GM12878 (cell line): Measurements from ENCODE around the gene PPP2R1A. TPM values are rescaled to one million over a fixed set of nuclear protein-coding genes. Genes with fewer than 3 reads are reported as not detected.

Experiments used
- ATAC-seq: fragments of 200-7000 bp; cut with Tn5 transposase; 3 replicates; pipeline ENCODE4 v1.9.1; 2020; ENCODE audit warnings: mild to moderate bottlenecking, moderate library complexity
- BruUV-seq: library from RNA; stranded (reverse); fragments of 400-500 nt; replicated peaks from 2 replicates; lab custom pipeline; 2021; lab: Mats Ljungman, UMichigan
- CTCF ChIA-PET: fragments of 300-600 bp; sonication (Branson Sonifier 250); formaldehyde crosslinking; extraction: SDS; loops from one replicate; lab custom pipeline; 2021; ENCODE audit warnings: inconsistent platforms; lab: Yijun Ruan, JAX
- POLR2A ChIA-PET: fragments of 350-600 bp; formaldehyde crosslinking; extraction: SDS; loops from one replicate; lab custom pipeline; 2021; ENCODE audit warnings: inconsistent platforms; lab: Charles Lee
- RAD21 ChIA-PET: fragments of 300-600 bp; sonication (Branson Sonifier 250); formaldehyde crosslinking; loops from one replicate; lab custom pipeline; 2023; ENCODE audit warnings: antibody characterized with exemption; ENCODE audit not compliant: unreplicated experiment; lab: Charles Lee
- SMC1A ChIA-PET: fragments of 300-600 bp; sonication (Branson Sonifier 250); formaldehyde crosslinking; loops from one replicate; lab custom pipeline; 2023; ENCODE audit not compliant: unreplicated experiment, uncharacterized antibody; lab: Charles Lee
- DNase-seq: peaks from one replicate; pipeline ENCODE4 v3.0.0-alpha.2; 2011; ENCODE audit warnings: low read depth, low spot score
- FAIRE-seq: peaks from 3 replicates; lab custom pipeline; 2011; peaks lifted over from hg19 to GRCh38; lab: Jason Lieb, UNC
- H2AFZ ChIP-seq: 2 replicates; pipeline ENCODE4 v1.6.0; 2011; ENCODE audit warnings: low read depth, low read length, control low read depth; ENCODE audit not compliant: control insufficient read depth
- H3K27ac ChIP-seq: 2 replicates; pipeline ENCODE4 v1.5.1; 2011; ENCODE audit warnings: control low read depth; ENCODE audit not compliant: control insufficient read depth, insufficient read depth
- H3K27me3 ChIP-seq, 2 experiments: replicated peaks in 1 of 2; 2 replicates each; pipeline versions ENCODE4 v1.6.0 to v1.6.1; 2011; ENCODE audit warnings: low read length in 1 of 2; ENCODE audit not compliant: control insufficient read depth in 2 of 2, insufficient read depth in 2 of 2
- H3K36me3 ChIP-seq, 2 experiments: 2 replicates each; pipeline ENCODE4 v1.5.1; 2011; ENCODE audit warnings: low read length in 1 of 2; ENCODE audit not compliant: control insufficient read depth in 2 of 2, insufficient read depth in 2 of 2
- H3K4me1 ChIP-seq: 2 replicates; pipeline ENCODE4 v1.6.1; 2011; ENCODE audit warnings: mild to moderate bottlenecking, low read length, moderate library complexity, mixed read lengths; ENCODE audit not compliant: control insufficient read depth, insufficient read depth
- H3K4me2 ChIP-seq: 2 replicates; pipeline ENCODE4 v1.6.0; 2011; ENCODE audit warnings: control low read depth; ENCODE audit not compliant: control insufficient read depth, insufficient read depth
- H3K4me3 ChIP-seq: fragments of 200-600 bp; sonication (generic); 2 replicates; pipeline ENCODE4 v1.5.1; 2016
- H3K79me2 ChIP-seq: 2 replicates; pipeline ENCODE4 v1.6.0; 2011; ENCODE audit warnings: low read length; ENCODE audit not compliant: control insufficient read depth, insufficient read depth
- H3K9ac ChIP-seq: 2 replicates; pipeline ENCODE4 v1.8.0; 2011; ENCODE audit warnings: low read length, control low read depth, mixed read lengths; ENCODE audit not compliant: control insufficient read depth, insufficient read depth
- H3K9me3 ChIP-seq: replicated peaks from 3 replicates; pipeline ENCODE4 v1.5.1; 2011; ENCODE audit warnings: mild to moderate bottlenecking, low read length; ENCODE audit not compliant: control insufficient read depth, insufficient read depth
- H4K20me1 ChIP-seq: 2 replicates; pipeline ENCODE4 v1.6.0; 2011; ENCODE audit not compliant: control insufficient read depth, insufficient read depth
- BHLHE40 ChIP-seq, 2 experiments: fragments of 450-650 bp in 1 of 2; IDR thresholded peaks; 2 replicates each; pipeline ENCODE4 v1.6.1; 2011 to 2017; ENCODE audit warnings: low read depth in 2 of 2, borderline replicate concordance in 1 of 2, improper control_type of control experiment in 1 of 2, low read length in 1 of 2, mild to moderate bottlenecking in 1 of 2
- BMI1 ChIP-seq: fragments of 450-650 bp; IDR thresholded peaks from 2 replicates; pipeline ENCODE4 v1.6.1; 2016; ENCODE audit warnings: mild to moderate bottlenecking, moderate library complexity, borderline replicate concordance
- CREB1 ChIP-seq: IDR thresholded peaks from 2 replicates; pipeline ENCODE4 v1.6.1; 2012; ENCODE audit warnings: low read depth, mild to moderate bottlenecking, inconsistent platforms
- EED ChIP-seq: sonication (generic); IDR thresholded peaks from 2 replicates; pipeline ENCODE4 v1.6.1; 2016; ENCODE audit warnings: antibody characterized with exemption, low read depth
- EGR1 ChIP-seq, 2 experiments: IDR thresholded peaks; 1 replicate in 1 of 2; 2 replicates in 1 of 2; pipeline ENCODE4 v1.6.1; 2011 to 2012; ENCODE audit warnings: low read depth in 2 of 2, low read length in 2 of 2, borderline replicate concordance in 1 of 2, mild to moderate bottlenecking in 1 of 2, moderate library complexity in 1 of 2
- HDAC2 ChIP-seq: fragments of 200-600 bp; sonication (generic); IDR thresholded peaks from 2 replicates; pipeline ENCODE4 v1.6.1; 2017
- JUNB ChIP-seq: IDR thresholded peaks from 2 replicates; pipeline ENCODE4 v1.6.1; 2016; ENCODE audit warnings: antibody characterized with exemption, mild to moderate bottlenecking
- KAT2A ChIP-seq: conservative IDR thresholded peaks from 2 replicates; pipeline ENCODE4 v1.6.1; 2011; ENCODE audit warnings: low read depth, low read length; ENCODE audit not compliant: control insufficient read depth
- NR2F1 ChIP-seq: fragments of 450-650 bp; conservative IDR thresholded peaks from 2 replicates; pipeline ENCODE4 v1.6.1; 2017; ENCODE audit warnings: mild to moderate bottlenecking
- RCOR1 ChIP-seq: conservative IDR thresholded peaks from 2 replicates; pipeline ENCODE4 v1.6.1; 2012; ENCODE audit warnings: low read depth, low read length, improper control_type of control experiment
- SMC3 ChIP-seq: IDR thresholded peaks from 2 replicates; pipeline ENCODE4 v1.6.1; 2011; ENCODE audit warnings: low read length, improper control_type of control experiment, borderline replicate concordance
- TAF1 ChIP-seq: IDR thresholded peaks from 2 replicates; pipeline ENCODE4 v1.6.1; 2011; ENCODE audit warnings: mild to moderate bottlenecking, low read depth, low read length, borderline replicate concordance
- ZNF207 ChIP-seq: fragments of 450-650 bp; IDR thresholded peaks from 2 replicates; pipeline ENCODE4 v1.6.1; 2014; ENCODE audit warnings: antibody characterized with exemption, mild to moderate bottlenecking, borderline replicate concordance
- ZNF622 ChIP-seq: fragments of 450-650 bp; IDR thresholded peaks from 2 replicates; pipeline ENCODE4 v1.6.1; 2017; ENCODE audit warnings: mild to moderate bottlenecking, inconsistent platforms
- WGBS: methylation state at CpG from one replicate; pipeline ENCODE4 v1.1.6; 2016; ENCODE audit warnings: low lambda C conversion rate; ENCODE audit not compliant: insufficient replicate concordance, insufficient coverage; ENCODE audit errors: missing lambda C conversion rate; 5-methylcytosine and 5-hydroxymethylcytosine counted together
- in situ Hi-C: fragments of 300-500 bp; cut with MboI; formaldehyde crosslinking; loops from 9 replicates; pipeline ENCODE4 v1.14.3; 2018; ENCODE audit warnings: mixed read lengths
- intact Hi-C: fragments of 100-400 bp; cut with micrococcal nuclease; formaldehyde crosslinking; loops from one replicate; pipeline ENCODE4 v1.14.2; 2022; ENCODE audit not compliant: unreplicated experiment
- polyA plus RNA-seq, 11 experiments: library from polyadenylated mRNA; depleted of rRNA in 4 of 11; unstranded in 6 of 11; stranded (reverse) in 5 of 11; fragments of >200 nt; fragmentation: Nextera tagmentation in 4 of 11; fragmentation: Illumina TruSeq in 1 of 11; extraction: Ambion mirVana in 4 of 11; extraction: Trizol in 1 of 11; gene quantifications; 1 replicate in 1 of 11; 2 replicates in 10 of 11; pipeline versions ENCODE4 v1.2.1 to v1.2.3, GENCODE V29; 2011 to 2016; ENCODE audit warnings: inconsistent platforms in 2 of 11, missing spikeins in 2 of 11, low read depth in 1 of 11
- total RNA-seq, 4 experiments: library from RNA; depleted of rRNA in 3 of 4; stranded (reverse); fragments of >200 nt in 3 of 4; fragmentation: Illumina TruSeq in 1 of 4; extraction: Trizol in 1 of 4; gene quantifications; 2 replicates each; pipeline versions ENCODE4 v1.2.1 to v1.2.3, GENCODE V29; 2013 to 2021
- TF ChIP-seq, protein P1 (sequence below): fragments of 450-650 bp; IDR thresholded peaks from 2 replicates; pipeline ENCODE4 v1.6.1; 2017; ENCODE audit warnings: mild to moderate bottlenecking
- TF ChIP-seq, protein P2 (sequence below): IDR thresholded peaks from 2 replicates; pipeline ENCODE4 v1.6.1; 2012; ENCODE audit warnings: improper control_type of control experiment, low read depth, low read length; ENCODE audit not compliant: insufficient replicate concordance

Gene PPP2R1A
- total and polyA plus RNA-seq, 10 of the 15 experiments (the other 5 are each of a cell fraction or from before 2014, with no cell fraction given) = 16.0 to 359 (median 140) TPM

DNA sequence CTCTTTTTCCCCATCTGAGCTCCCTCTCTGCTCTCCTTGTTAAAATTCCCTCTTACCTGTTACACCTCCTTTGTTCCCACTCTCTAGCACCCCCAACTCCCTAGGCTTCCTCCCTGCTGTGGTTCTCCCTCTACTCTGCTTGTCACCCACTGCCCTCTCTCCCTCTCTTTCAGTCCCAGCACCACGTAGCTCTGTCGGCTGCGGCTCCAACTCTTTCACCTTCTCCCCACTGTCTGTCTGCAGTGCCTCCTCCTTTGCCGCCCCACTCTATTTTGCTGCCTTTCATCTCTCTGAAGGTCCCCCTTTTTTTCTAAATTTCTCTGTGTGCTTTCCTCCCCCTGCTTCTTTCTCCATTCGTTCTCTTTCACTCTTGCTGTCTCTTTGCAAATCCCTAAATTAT, 19.5 kb upstream of the PPP2R1A start:
- Histone ChIP-seq H3K36me3 (no peaks in the 10 kb centered on the region; a peak in 1 of 4 replicates), H3K79me2 (peaks cover 3% of the 10 kb centered on the region; the same call in 1 of the 2 replicates), H3K9me3 (peaks cover 17% of the 10 kb centered on the region; the same call in 2 of the 3 replicates), H4K20me1 (no peaks in the 10 kb centered on the region), H3K4me2 (peak overlapping the region; percentile 93), H3K27me3 (no peaks in the 10 kb centered on the region), H3K9ac (peak overlapping the region; percentile 81; the same call in 1 of the 2 replicates), H2AFZ (peak overlapping the region; percentile 88), H3K4me3 (peak overlapping the region; percentile 92), H3K4me1 (peaks cover 4% of the 10 kb centered on the region), H3K27ac (no peak overlapping the region)
- SMC1A ChIA-PET = no interaction called here
- in situ Hi-C loops (no loop called here), intact Hi-C loops (no loop called here)
- POLR2A ChIA-PET = interaction anchor here (0.6 to 1.2 kb wide), 2 partner anchors 19 to 126 kb away, joined by 3 to 5 read pairs; no protein-coding TSS in a partner anchor
- FAIRE-seq (no peak), ATAC-seq (no peak), DNase-seq (no peak)
- TF ChIP-seq EGR1 (IDR thresholded peaks at IDR 0.05; ENCODE audit: borderline replicate concordance in 1 of 2, low read depth in 2 of 2, low read length in 2 of 2) (no peak), JUNB (no peak), CREB1 (no peak), BHLHE40 (IDR thresholded peaks at IDR 0.05; ENCODE audit: borderline replicate concordance in 1 of 2, low read depth in 2 of 2, low read length in 1 of 2) (no peak), KAT2A (no peak), BMI1 (no peak), ZNF207 (no peak), NR2F1 (no peak), TAF1 (no peak), RCOR1 (no peak), EED (no peak), SMC3 (no peak), HDAC2 (no peak), ZNF622 (no peak)
- TF ChIP-seq, protein P1, sequence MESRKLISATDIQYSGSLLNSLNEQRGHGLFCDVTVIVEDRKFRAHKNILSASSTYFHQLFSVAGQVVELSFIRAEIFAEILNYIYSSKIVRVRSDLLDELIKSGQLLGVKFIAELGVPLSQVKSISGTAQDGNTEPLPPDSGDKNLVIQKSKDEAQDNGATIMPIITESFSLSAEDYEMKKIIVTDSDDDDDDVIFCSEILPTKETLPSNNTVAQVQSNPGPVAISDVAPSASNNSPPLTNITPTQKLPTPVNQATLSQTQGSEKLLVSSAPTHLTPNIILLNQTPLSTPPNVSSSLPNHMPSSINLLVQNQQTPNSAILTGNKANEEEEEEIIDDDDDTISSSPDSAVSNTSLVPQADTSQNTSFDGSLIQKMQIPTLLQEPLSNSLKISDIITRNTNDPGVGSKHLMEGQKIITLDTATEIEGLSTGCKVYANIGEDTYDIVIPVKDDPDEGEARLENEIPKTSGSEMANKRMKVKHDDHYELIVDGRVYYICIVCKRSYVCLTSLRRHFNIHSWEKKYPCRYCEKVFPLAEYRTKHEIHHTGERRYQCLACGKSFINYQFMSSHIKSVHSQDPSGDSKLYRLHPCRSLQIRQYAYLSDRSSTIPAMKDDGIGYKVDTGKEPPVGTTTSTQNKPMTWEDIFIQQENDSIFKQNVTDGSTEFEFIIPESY = no peak
- TF ChIP-seq, protein P2, sequence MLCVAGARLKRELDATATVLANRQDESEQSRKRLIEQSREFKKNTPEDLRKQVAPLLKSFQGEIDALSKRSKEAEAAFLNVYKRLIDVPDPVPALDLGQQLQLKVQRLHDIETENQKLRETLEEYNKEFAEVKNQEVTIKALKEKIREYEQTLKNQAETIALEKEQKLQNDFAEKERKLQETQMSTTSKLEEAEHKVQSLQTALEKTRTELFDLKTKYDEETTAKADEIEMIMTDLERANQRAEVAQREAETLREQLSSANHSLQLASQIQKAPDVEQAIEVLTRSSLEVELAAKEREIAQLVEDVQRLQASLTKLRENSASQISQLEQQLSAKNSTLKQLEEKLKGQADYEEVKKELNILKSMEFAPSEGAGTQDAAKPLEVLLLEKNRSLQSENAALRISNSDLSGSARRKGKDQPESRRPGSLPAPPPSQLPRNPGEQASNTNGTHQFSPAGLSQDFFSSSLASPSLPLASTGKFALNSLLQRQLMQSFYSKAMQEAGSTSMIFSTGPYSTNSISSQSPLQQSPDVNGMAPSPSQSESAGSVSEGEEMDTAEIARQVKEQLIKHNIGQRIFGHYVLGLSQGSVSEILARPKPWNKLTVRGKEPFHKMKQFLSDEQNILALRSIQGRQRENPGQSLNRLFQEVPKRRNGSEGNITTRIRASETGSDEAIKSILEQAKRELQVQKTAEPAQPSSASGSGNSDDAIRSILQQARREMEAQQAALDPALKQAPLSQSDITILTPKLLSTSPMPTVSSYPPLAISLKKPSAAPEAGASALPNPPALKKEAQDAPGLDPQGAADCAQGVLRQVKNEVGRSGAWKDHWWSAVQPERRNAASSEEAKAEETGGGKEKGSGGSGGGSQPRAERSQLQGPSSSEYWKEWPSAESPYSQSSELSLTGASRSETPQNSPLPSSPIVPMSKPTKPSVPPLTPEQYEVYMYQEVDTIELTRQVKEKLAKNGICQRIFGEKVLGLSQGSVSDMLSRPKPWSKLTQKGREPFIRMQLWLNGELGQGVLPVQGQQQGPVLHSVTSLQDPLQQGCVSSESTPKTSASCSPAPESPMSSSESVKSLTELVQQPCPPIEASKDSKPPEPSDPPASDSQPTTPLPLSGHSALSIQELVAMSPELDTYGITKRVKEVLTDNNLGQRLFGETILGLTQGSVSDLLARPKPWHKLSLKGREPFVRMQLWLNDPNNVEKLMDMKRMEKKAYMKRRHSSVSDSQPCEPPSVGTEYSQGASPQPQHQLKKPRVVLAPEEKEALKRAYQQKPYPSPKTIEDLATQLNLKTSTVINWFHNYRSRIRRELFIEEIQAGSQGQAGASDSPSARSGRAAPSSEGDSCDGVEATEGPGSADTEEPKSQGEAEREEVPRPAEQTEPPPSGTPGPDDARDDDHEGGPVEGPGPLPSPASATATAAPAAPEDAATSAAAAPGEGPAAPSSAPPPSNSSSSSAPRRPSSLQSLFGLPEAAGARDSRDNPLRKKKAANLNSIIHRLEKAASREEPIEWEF = no peak
- WGBS = 35% methylated on average over 5 of the region's 5 CpGs
- RAD21 ChIA-PET = no interaction called here
- CTCF ChIA-PET = no interaction called here
- no TSS peak for BruUV-seq
